Measurements from ENCODE around the gene DHPS.
"Not testable (repeated sequence)": the region's sequence is repeated elsewhere in the genome, so short reads cannot be mapped to it uniquely, and the experiment has no call there.

Gene DHPS

DNA sequence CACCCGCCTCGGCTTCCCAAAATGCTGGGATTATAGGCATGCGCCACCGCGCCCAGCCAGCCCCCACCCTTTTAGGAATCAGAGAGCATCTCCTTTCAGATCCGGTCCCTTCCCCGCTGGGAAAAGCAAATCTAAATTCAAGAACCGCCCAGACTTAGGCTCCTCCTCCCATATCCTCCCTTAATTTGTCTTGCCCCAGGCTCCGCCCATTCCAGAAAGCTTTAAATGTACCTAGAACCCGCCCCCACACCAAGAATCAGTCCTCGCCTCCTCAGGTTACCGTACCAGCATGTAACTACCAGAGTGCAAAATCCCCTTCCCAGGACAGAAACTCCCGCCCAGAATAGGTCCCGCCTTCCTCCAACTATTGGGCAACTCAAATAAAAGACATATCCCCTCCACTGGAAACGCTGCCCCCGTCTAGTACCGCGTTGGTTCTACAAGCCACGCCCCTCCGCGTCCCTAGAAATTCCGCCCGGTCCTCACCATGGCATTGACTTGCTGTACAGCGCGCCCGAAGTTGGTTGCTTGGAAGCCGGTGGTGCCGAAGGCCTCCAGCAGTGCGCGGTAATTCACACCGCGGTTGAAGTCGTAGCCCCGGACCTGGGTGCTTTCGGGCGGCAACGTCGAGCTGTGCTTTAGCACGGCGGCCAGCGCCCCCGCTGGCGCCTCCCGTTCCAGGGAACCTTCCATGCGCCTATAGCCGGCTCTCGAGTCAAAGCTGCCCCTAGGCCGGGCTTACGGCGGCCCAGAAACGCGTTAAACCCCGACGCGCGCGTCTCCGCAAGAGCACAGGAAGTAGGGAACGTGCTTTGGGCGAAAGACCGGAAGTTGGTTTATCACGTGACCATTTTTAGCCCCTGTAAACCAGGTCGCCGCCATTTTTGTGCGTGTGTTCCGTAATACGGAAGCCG, at the start of gene DHPS:
Gene DHPS, minus strand, starts transcription at position 807 of the 914 bp plus-strand sequence. Its CDS starts 114 bp downstream, at position 693.
- TF ChIP-seq FOXA1 (IDR thresholded peaks at IDR 0.05) (no peak), CTBP1 (IDR thresholded peaks at IDR 0.05; ENCODE audit: borderline replicate concordance) (no peak), L3MBTL2 (conservative IDR thresholded peaks at IDR 0.05) (peak; percentile 94), FOXK2 (IDR thresholded peaks at IDR 0.05) (no peak), SUZ12 (IDR thresholded peaks at IDR 0.05) (no peak), HDGF (IDR thresholded peaks at IDR 0.05; ENCODE audit: borderline replicate concordance) (0 out of 2 replicates have a peak, but pooled peaks have one; percentile 10), PKNOX1 (IDR thresholded peaks at IDR 0.05) (peak; percentile 46), ELF4 (IDR thresholded peaks at IDR 0.05) (peak; percentile 79), SP1 (IDR thresholded peaks at IDR 0.05) (no peak), BHLHE40 (IDR thresholded peaks at IDR 0.05; ENCODE audit: borderline replicate concordance) (no peak), ARNT (IDR thresholded peaks at IDR 0.05) (no peak), FOXM1 (IDR thresholded peaks at IDR 0.05; ENCODE audit: borderline replicate concordance) (no peak), TARDBP (IDR thresholded peaks at IDR 0.05) (no peak), NFRKB (IDR thresholded peaks at IDR 0.05) (no peak; the same call in 1 of the 2 replicates), ZNF384 (IDR thresholded peaks at IDR 0.05) (peak; percentile 99), LEF1 (IDR thresholded peaks at IDR 0.05; ENCODE audit: borderline replicate concordance) (no peak)
- CTCF ChIA-PET, result interaction anchor here (0.7 to 1.0 kb wide), 2 partner anchors 9 to 79 kb away, joined by 5 to 7 read pairs; no protein-coding TSS in a partner anchor
- DNase-seq (ENCODE audit: extremely low spot score), result peak; percentile 88
- POLR2A ChIA-PET, result interaction anchor here (0.6 to 1.9 kb wide), 17 partner anchors 9 to 192 kb away, joined by 3 to 9 read pairs (median 4); partner anchors contain the start of genes FBXW9, GET3, MAN2B1 and TNPO2

- no peak for DNase-seq (ENCODE audit: extremely low spot score)
- ChIA-PET POLR2A (interaction anchor here (1.9 kb wide), 1 partner anchor 9 kb away, joined by 7 read pairs; no protein-coding TSS in a partner anchor), CTCF (no interaction called here)
- TF ChIP-seq TARDBP (IDR thresholded peaks at IDR 0.05) (no peak), SUZ12 (IDR thresholded peaks at IDR 0.05) (no peak), ARNT (IDR thresholded peaks at IDR 0.05) (no peak)
Measured at GRCh38 chr19:12731337-12731736, 49.7 kb upstream of the DHPS start.

- DNase-seq (ENCODE audit: extremely low spot score), result no peak
- ChIA-PET POLR2A (interaction anchor here (1.9 kb wide), 1 partner anchor 8 kb away, joined by 7 read pairs; no protein-coding TSS in a partner anchor), CTCF (no interaction called here)
- TF ChIP-seq FOXM1 (IDR thresholded peaks at IDR 0.05; ENCODE audit: borderline replicate concordance) (no peak), FOXK2 (IDR thresholded peaks at IDR 0.05) (no peak), HDGF (IDR thresholded peaks at IDR 0.05; ENCODE audit: borderline replicate concordance) (no peak), ZNF384 (IDR thresholded peaks at IDR 0.05) (no peak), SP1 (IDR thresholded peaks at IDR 0.05) (no peak), SUZ12 (IDR thresholded peaks at IDR 0.05) (no peak), ELF4 (IDR thresholded peaks at IDR 0.05) (no peak), PKNOX1 (IDR thresholded peaks at IDR 0.05) (no peak), NFRKB (IDR thresholded peaks at IDR 0.05) (no peak), CTBP1 (IDR thresholded peaks at IDR 0.05; ENCODE audit: borderline replicate concordance) (no peak), L3MBTL2 (conservative IDR thresholded peaks at IDR 0.05) (no peak), TARDBP (IDR thresholded peaks at IDR 0.05) (no peak), LEF1 (IDR thresholded peaks at IDR 0.05; ENCODE audit: borderline replicate concordance) (no peak), ARNT (IDR thresholded peaks at IDR 0.05) (no peak), BHLHE40 (IDR thresholded peaks at IDR 0.05; ENCODE audit: borderline replicate concordance) (no peak), FOXA1 (IDR thresholded peaks at IDR 0.05) (no peak)
Measured at GRCh38 chr19:12730064-12730463, 48.4 kb upstream of the DHPS start.

- TF ChIP-seq L3MBTL2 (conservative IDR thresholded peaks at IDR 0.05) (no peak), FOXM1 (IDR thresholded peaks at IDR 0.05; ENCODE audit: borderline replicate concordance) (no peak), HDGF (IDR thresholded peaks at IDR 0.05; ENCODE audit: borderline replicate concordance) (no peak), SUZ12 (IDR thresholded peaks at IDR 0.05) (no peak), NFRKB (IDR thresholded peaks at IDR 0.05) (no peak), SP1 (IDR thresholded peaks at IDR 0.05) (no peak), BHLHE40 (IDR thresholded peaks at IDR 0.05; ENCODE audit: borderline replicate concordance) (no peak), LEF1 (IDR thresholded peaks at IDR 0.05; ENCODE audit: borderline replicate concordance) (no peak), PKNOX1 (IDR thresholded peaks at IDR 0.05) (no peak), FOXA1 (IDR thresholded peaks at IDR 0.05) (no peak), TARDBP (IDR thresholded peaks at IDR 0.05) (no peak), ELF4 (IDR thresholded peaks at IDR 0.05) (no peak), CTBP1 (IDR thresholded peaks at IDR 0.05; ENCODE audit: borderline replicate concordance) (no peak), ZNF384 (IDR thresholded peaks at IDR 0.05) (no peak), ARNT (IDR thresholded peaks at IDR 0.05) (no peak), FOXK2 (IDR thresholded peaks at IDR 0.05) (no peak)
- POLR2A ChIA-PET, result no interaction called here
- CTCF ChIA-PET, result no interaction called here
- DNase-seq (ENCODE audit: extremely low spot score), result no peak
Measured at GRCh38 chr19:12727745-12728433, 46.2 kb upstream of the DHPS start.

DNA sequence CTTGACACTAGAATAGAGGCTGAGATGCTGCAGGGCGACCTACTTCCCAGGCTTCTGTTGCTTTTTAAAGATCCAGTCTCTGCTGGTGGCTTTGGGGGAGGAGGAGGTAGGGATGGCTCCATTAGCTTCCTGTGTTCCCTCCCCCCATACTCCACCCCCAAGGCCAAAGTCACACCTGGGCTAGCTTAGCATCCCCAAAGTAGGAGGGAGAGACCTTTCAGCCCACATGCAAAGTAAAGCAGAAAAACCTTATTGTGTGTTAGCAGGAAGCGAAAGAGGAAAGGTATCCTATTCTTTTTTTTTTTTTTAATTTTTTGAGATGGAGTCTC, 45.3 kb upstream of the DHPS start:
- no peak for DNase-seq (ENCODE audit: extremely low spot score)
- ChIA-PET CTCF (no interaction called here), POLR2A (interaction anchor here (1.0 kb wide), 1 partner anchor 33 kb away, joined by 3 read pairs; no protein-coding TSS in a partner anchor)

GRCh38 chr19:12725612-12726011, 43.9 kb upstream of the DHPS start:
- POLR2A ChIA-PET, result interaction anchor here (6.2 kb wide), 1 partner anchor 9 kb away, joined by 133 read pairs; the partner anchor contains the start of genes GET3 and TRIR
- CTCF ChIA-PET, result interaction anchor here (0.7 kb wide), 1 partner anchor 1103 kb away, joined by 4 read pairs; no protein-coding TSS in a partner anchor
- DNase-seq (ENCODE audit: extremely low spot score), result not testable (repeated sequence)

More for the DNA sequence above, 45.3 kb upstream of the DHPS start:
- no peak for TF ChIP-seq SP1 (IDR thresholded peaks at IDR 0.05)
- TF ChIP-seq SUZ12 (IDR thresholded peaks at IDR 0.05), result no peak
- TF ChIP-seq ZNF384 (IDR thresholded peaks at IDR 0.05), result no peak
- TF ChIP-seq LEF1 (IDR thresholded peaks at IDR 0.05; ENCODE audit: borderline replicate concordance), result no peak
- no peak for TF ChIP-seq PKNOX1 (IDR thresholded peaks at IDR 0.05)
- no peak for TF ChIP-seq FOXA1 (IDR thresholded peaks at IDR 0.05)
- no peak for TF ChIP-seq ARNT (IDR thresholded peaks at IDR 0.05)
